GM23338 (cell line): ENCODE measurements around the gene NME9. TPM values are rescaled to one million over a fixed set of nuclear protein-coding genes. Genes with fewer than 3 reads are reported as not detected.

ENCODE experiments used
- ATAC-seq: fragments of 200-7000 bp; cut with Tn5 transposase; 3 replicates; pipeline ENCODE4 v1.9.1; 2020
- DNase-seq: peaks from one replicate; pipeline ENCODE4 v3.0.0-alpha.2; 2015; ENCODE audit warnings: low spot score
- H2AFZ ChIP-seq: fragments of 200-600 bp; sonication (generic); 2 replicates; pipeline ENCODE4 v1.8.0; 2016; ENCODE audit warnings: antibody characterized with exemption, mild to moderate bottlenecking, moderate library complexity
- H3F3A ChIP-seq: fragments of 200-600 bp; sonication (generic); replicated peaks from 2 replicates; pipeline ENCODE4 v1.8.0; 2017; ENCODE audit warnings: antibody characterized with exemption, mixed run types, low read depth
- H3K27ac ChIP-seq: fragments of 200-600 bp; sonication (generic); 2 replicates; pipeline ENCODE4 v1.6.1; 2016; ENCODE audit warnings: low read depth
- H3K27me3 ChIP-seq: fragments of 200-600 bp; sonication (generic); 2 replicates; pipeline ENCODE4 v1.8.0; 2016; ENCODE audit warnings: mild to moderate bottlenecking, mixed run types, moderate library complexity; ENCODE audit not compliant: insufficient read depth
- H3K36me3 ChIP-seq: fragments of 200-600 bp; sonication (generic); 2 replicates; pipeline ENCODE4 v1.8.0; 2016; ENCODE audit warnings: mild to moderate bottlenecking; ENCODE audit not compliant: insufficient read depth
- H3K4me1 ChIP-seq: fragments of 200-600 bp; sonication (generic); 2 replicates; pipeline ENCODE4 v1.8.0; 2016; ENCODE audit warnings: mild to moderate bottlenecking, moderate library complexity; ENCODE audit not compliant: insufficient read depth
- H3K4me2 ChIP-seq: fragments of 200-600 bp; sonication (generic); 2 replicates; pipeline ENCODE4 v1.7.1; 2017; ENCODE audit warnings: mixed run types
- H3K4me3 ChIP-seq: fragments of 200-600 bp; sonication (generic); 2 replicates; pipeline ENCODE4 v1.6.1; 2016; ENCODE audit warnings: mixed run types
- H3K79me2 ChIP-seq: fragments of 200-600 bp; sonication (generic); replicated peaks from 2 replicates; pipeline ENCODE4 v1.8.0; 2017; ENCODE audit warnings: mild to moderate bottlenecking; ENCODE audit not compliant: insufficient read depth
- H3K9me2 ChIP-seq: fragments of 200-600 bp; sonication (generic); 2 replicates; pipeline ENCODE4 v1.8.0; 2017; ENCODE audit not compliant: insufficient read depth
- H4K20me1 ChIP-seq: fragments of 200-600 bp; sonication (generic); replicated peaks from 2 replicates; pipeline ENCODE4 v1.8.0; 2017; ENCODE audit warnings: mild to moderate bottlenecking; ENCODE audit not compliant: insufficient read depth
- H3K27ac Mint-ChIP-seq: 2 replicates; pipeline ENCODE4 v1.8.0; 2020; ENCODE audit warnings: inconsistent platforms, mild to moderate bottlenecking, moderate library complexity, mixed read lengths
- H3K27me3 Mint-ChIP-seq: 3 replicates; pipeline ENCODE4 v1.8.0; 2022; ENCODE audit warnings: low read depth, mild to moderate bottlenecking, moderate library complexity, mixed read lengths, inconsistent platforms; ENCODE audit not compliant: insufficient read depth, poor library complexity
- H3K36me3 Mint-ChIP-seq: 3 replicates; pipeline ENCODE4 v1.8.0; 2021; ENCODE audit warnings: low read depth, mild to moderate bottlenecking, inconsistent platforms, moderate library complexity, mixed read lengths
- H3K4me1 Mint-ChIP-seq: 3 replicates; pipeline ENCODE4 v1.8.0; 2020; ENCODE audit warnings: mild to moderate bottlenecking, inconsistent platforms, mixed read lengths
- H3K4me3 Mint-ChIP-seq: 3 replicates; pipeline ENCODE4 v1.8.0; 2021; ENCODE audit warnings: moderate library complexity, mild to moderate bottlenecking, inconsistent platforms, mixed read lengths
- H3K9me3 Mint-ChIP-seq: 3 replicates; pipeline ENCODE4 v1.8.0; 2020; ENCODE audit warnings: moderate library complexity, mild to moderate bottlenecking, inconsistent platforms, mixed read lengths
- CREB1 ChIP-seq: fragments of 250-450 bp; sonication (Bioruptor Pico); IDR thresholded peaks from 2 replicates; pipeline ENCODE4 v1.5.0; 2020; ENCODE audit warnings: low read depth, mild to moderate bottlenecking, moderate library complexity
- EZH2 ChIP-seq: fragments of 200-600 bp; sonication (generic); IDR thresholded peaks from one replicate; pipeline ENCODE4 v1.8.0; 2017; ENCODE audit warnings: antibody characterized with exemption, mild to moderate bottlenecking, low read depth; ENCODE audit not compliant: unreplicated experiment
- EZH2phosphoT487 ChIP-seq: fragments of 200-600 bp; sonication (generic); IDR thresholded peaks from one replicate; pipeline ENCODE4 v1.8.1; 2018; ENCODE audit warnings: antibody characterized with exemption; ENCODE audit not compliant: unreplicated experiment
- JUNB ChIP-seq: IDR thresholded peaks from one replicate; pipeline ENCODE4 v1.6.1; 2016; ENCODE audit warnings: antibody characterized with exemption; ENCODE audit not compliant: unreplicated experiment
- STAT1 ChIP-seq: IDR thresholded peaks from one replicate; pipeline ENCODE4 v1.6.1; 2016; ENCODE audit warnings: antibody characterized with exemption; ENCODE audit not compliant: unreplicated experiment
- ZNF114 ChIP-seq: fragments of 250-450 bp; sonication (Bioruptor Pico); IDR thresholded peaks from 2 replicates; pipeline ENCODE4 v1.5.0; 2020; ENCODE audit warnings: mild to moderate bottlenecking, moderate library complexity
- ZNF331 ChIP-seq: fragments of 250-450 bp; sonication (Bioruptor Pico); IDR thresholded peaks from 2 replicates; pipeline ENCODE4 v1.5.0; 2020; ENCODE audit warnings: low read depth, mild to moderate bottlenecking, moderate library complexity
- polyA plus RNA-seq: library from polyadenylated mRNA; unstranded; fragments of >200 nt; fragmentation: Nextera tagmentation; extraction: Ambion mirVana; gene quantifications from 2 replicates; pipeline ENCODE4 v1.2.1, GENCODE V29; 2016
- total RNA-seq: library from RNA; depleted of rRNA; stranded (reverse); fragments of >200 nt; shearing (Covaris generic); gene quantifications from 2 replicates; pipeline ENCODE4 v1.2.3, GENCODE V29; 2014
- TF ChIP-seq, protein P1 (sequence below): IDR thresholded peaks from 2 replicates; pipeline ENCODE4 v1.6.1; 2016; ENCODE audit warnings: antibody characterized with exemption
- TF ChIP-seq, protein P2 (sequence below), 2 experiments: fragments of 200-600 bp in 1 of 2; sonication (generic) in 1 of 2; conservative IDR thresholded peaks; 2 replicates each; pipeline versions ENCODE4 v1.5.1 to v1.6.1; 2016 to 2017; ENCODE audit warnings: antibody characterized with exemption in 2 of 2, low read depth in 2 of 2, mild to moderate bottlenecking in 2 of 2, moderate library complexity in 1 of 2
- TF ChIP-seq, protein P3 (sequence below): fragments of 250-450 bp; sonication (Bioruptor Pico); IDR thresholded peaks from 2 replicates; pipeline ENCODE4 v1.5.0; 2020; ENCODE audit warnings: mild to moderate bottlenecking, moderate library complexity

The NME9 gene
- total and polyA plus RNA-seq, 2 experiments from 2014 or later, result 0.14 to 2.0 TPM

DNA sequence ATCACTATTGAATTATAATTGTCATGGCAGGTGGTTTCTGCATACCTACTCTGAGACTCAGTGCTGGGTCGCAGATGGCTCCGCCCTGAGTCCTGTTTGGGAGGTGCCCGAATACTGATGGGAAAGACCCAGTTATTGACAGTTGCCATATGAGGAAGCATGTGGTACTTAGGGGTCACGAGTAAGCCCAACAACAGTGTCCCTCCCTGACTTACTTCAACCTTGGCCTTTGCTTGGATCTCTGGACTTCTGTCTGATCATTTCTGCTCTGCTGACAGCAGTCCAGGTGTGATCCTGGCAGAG lies 35.6 kb upstream of the NME9 start:
- Histone ChIP-seq H3K27ac (no peak overlapping the region), H2AFZ (no peak overlapping the region), H3K4me2 (no peak overlapping the region), H3K27me3 (no peaks in the 10 kb centered on the region), H3K4me1 (peaks cover 4% of the 10 kb centered on the region; the same call in 1 of the 2 replicates), H3K79me2 (no peaks in the 10 kb centered on the region), H3K36me3 (no peaks in the 10 kb centered on the region), H4K20me1 (no peaks in the 10 kb centered on the region), H3F3A (no peaks in the 10 kb centered on the region), H3K4me3 (no peak overlapping the region), H3K9me2 (no peaks in the 10 kb centered on the region)
- Mint-ChIP-seq H3K36me3 (no peaks in the 10 kb centered on the region), H3K9me3 (no peaks in the 10 kb centered on the region), H3K4me3 (no peak overlapping the region), H3K4me1 (no peaks in the 10 kb centered on the region; the same call in none of the 3 replicates), H3K27me3 (peaks cover 6% of the 10 kb centered on the region), H3K27ac (no peak overlapping the region)
- no peak for ATAC-seq
- no peak for DNase-seq
- TF ChIP-seq CREB1 (CRISPR knock-in tag) (no peak), ZNF114 (CRISPR knock-in tag) (no peak), JUNB (no peak), ZNF331 (CRISPR knock-in tag) (no peak), EZH2phosphoT487 (no peak)
- TF ChIP-seq, protein P1, sequence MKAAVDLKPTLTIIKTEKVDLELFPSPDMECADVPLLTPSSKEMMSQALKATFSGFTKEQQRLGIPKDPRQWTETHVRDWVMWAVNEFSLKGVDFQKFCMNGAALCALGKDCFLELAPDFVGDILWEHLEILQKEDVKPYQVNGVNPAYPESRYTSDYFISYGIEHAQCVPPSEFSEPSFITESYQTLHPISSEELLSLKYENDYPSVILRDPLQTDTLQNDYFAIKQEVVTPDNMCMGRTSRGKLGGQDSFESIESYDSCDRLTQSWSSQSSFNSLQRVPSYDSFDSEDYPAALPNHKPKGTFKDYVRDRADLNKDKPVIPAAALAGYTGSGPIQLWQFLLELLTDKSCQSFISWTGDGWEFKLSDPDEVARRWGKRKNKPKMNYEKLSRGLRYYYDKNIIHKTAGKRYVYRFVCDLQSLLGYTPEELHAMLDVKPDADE, result no peak
- TF ChIP-seq, protein P2, sequence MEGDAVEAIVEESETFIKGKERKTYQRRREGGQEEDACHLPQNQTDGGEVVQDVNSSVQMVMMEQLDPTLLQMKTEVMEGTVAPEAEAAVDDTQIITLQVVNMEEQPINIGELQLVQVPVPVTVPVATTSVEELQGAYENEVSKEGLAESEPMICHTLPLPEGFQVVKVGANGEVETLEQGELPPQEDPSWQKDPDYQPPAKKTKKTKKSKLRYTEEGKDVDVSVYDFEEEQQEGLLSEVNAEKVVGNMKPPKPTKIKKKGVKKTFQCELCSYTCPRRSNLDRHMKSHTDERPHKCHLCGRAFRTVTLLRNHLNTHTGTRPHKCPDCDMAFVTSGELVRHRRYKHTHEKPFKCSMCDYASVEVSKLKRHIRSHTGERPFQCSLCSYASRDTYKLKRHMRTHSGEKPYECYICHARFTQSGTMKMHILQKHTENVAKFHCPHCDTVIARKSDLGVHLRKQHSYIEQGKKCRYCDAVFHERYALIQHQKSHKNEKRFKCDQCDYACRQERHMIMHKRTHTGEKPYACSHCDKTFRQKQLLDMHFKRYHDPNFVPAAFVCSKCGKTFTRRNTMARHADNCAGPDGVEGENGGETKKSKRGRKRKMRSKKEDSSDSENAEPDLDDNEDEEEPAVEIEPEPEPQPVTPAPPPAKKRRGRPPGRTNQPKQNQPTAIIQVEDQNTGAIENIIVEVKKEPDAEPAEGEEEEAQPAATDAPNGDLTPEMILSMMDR (conservative IDR thresholded peaks at IDR 0.05; ENCODE audit: low read depth in 2 of 2), result no peak

DNA sequence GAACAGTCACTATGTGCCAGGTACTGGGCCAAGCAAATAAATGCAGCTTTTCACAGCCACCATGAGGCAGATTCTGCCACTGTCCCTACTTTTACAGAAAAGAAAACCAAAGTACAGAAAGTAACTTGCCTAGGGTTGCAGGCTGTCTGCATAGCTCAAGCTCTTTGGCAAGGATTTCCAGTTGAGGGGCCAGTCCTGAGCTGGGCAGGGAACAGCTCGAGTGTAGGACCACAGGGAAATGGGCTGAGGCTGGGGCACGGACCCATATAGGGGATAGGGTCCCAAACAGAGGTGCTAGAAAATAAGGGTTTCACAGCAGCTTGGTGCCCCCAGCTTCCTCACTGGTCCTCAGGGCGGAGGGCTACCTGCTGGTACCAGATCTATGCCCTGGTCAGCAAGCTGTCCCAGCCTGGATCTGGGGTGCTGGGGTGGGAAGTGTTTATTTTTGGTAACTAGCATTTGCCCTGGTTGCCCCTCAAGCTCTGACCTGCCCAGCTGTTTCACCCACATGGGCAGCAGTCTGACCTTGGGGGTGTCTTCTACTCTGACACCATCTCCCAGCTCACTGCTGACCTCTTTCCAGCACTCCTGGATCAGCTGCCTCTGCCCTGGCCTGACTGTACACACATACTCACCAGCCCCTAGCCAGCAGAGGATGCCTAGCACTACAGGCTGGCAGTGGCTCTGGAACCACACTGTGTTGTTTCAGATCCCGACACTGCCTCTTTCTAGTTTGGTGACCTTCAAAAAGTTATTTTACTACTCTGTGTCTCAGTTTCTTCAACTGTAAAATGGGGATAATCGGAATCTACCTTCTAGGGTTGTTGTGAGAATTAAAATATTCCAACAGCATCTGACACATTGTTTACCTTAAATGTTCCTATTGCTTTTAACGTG lies 35.0 kb upstream of the NME9 start:
- ATAC-seq (no peak), DNase-seq (no peak)
- Histone ChIP-seq H3K4me3 (no peak overlapping the region), H3K4me1 (peaks cover 4% of the 10 kb centered on the region; the same call in 1 of the 2 replicates), H3K36me3 (no peaks in the 10 kb centered on the region), H3K27me3 (no peaks in the 10 kb centered on the region), H4K20me1 (no peaks in the 10 kb centered on the region), H3F3A (no peaks in the 10 kb centered on the region), H3K4me2 (no peak overlapping the region), H3K79me2 (no peaks in the 10 kb centered on the region), H3K9me2 (no peaks in the 10 kb centered on the region), H3K27ac (no peak overlapping the region), H2AFZ (no peak overlapping the region)
- no peak overlapping the region for H3K27ac Mint-ChIP-seq
- H3K4me3 Mint-ChIP-seq, result no peak overlapping the region
- no peaks in the 10 kb centered on the region; the same call in none of the 3 replicates for H3K4me1 Mint-ChIP-seq
- no peaks in the 10 kb centered on the region for H3K9me3 Mint-ChIP-seq
- H3K36me3 Mint-ChIP-seq, result no peaks in the 10 kb centered on the region
- peaks cover 6% of the 10 kb centered on the region for H3K27me3 Mint-ChIP-seq
- TF ChIP-seq EZH2 (no peak), EZH2phosphoT487 (no peak), STAT1 (no peak), JUNB (no peak)
- TF ChIP-seq, protein P1, result no peak
- TF ChIP-seq, protein P3, sequence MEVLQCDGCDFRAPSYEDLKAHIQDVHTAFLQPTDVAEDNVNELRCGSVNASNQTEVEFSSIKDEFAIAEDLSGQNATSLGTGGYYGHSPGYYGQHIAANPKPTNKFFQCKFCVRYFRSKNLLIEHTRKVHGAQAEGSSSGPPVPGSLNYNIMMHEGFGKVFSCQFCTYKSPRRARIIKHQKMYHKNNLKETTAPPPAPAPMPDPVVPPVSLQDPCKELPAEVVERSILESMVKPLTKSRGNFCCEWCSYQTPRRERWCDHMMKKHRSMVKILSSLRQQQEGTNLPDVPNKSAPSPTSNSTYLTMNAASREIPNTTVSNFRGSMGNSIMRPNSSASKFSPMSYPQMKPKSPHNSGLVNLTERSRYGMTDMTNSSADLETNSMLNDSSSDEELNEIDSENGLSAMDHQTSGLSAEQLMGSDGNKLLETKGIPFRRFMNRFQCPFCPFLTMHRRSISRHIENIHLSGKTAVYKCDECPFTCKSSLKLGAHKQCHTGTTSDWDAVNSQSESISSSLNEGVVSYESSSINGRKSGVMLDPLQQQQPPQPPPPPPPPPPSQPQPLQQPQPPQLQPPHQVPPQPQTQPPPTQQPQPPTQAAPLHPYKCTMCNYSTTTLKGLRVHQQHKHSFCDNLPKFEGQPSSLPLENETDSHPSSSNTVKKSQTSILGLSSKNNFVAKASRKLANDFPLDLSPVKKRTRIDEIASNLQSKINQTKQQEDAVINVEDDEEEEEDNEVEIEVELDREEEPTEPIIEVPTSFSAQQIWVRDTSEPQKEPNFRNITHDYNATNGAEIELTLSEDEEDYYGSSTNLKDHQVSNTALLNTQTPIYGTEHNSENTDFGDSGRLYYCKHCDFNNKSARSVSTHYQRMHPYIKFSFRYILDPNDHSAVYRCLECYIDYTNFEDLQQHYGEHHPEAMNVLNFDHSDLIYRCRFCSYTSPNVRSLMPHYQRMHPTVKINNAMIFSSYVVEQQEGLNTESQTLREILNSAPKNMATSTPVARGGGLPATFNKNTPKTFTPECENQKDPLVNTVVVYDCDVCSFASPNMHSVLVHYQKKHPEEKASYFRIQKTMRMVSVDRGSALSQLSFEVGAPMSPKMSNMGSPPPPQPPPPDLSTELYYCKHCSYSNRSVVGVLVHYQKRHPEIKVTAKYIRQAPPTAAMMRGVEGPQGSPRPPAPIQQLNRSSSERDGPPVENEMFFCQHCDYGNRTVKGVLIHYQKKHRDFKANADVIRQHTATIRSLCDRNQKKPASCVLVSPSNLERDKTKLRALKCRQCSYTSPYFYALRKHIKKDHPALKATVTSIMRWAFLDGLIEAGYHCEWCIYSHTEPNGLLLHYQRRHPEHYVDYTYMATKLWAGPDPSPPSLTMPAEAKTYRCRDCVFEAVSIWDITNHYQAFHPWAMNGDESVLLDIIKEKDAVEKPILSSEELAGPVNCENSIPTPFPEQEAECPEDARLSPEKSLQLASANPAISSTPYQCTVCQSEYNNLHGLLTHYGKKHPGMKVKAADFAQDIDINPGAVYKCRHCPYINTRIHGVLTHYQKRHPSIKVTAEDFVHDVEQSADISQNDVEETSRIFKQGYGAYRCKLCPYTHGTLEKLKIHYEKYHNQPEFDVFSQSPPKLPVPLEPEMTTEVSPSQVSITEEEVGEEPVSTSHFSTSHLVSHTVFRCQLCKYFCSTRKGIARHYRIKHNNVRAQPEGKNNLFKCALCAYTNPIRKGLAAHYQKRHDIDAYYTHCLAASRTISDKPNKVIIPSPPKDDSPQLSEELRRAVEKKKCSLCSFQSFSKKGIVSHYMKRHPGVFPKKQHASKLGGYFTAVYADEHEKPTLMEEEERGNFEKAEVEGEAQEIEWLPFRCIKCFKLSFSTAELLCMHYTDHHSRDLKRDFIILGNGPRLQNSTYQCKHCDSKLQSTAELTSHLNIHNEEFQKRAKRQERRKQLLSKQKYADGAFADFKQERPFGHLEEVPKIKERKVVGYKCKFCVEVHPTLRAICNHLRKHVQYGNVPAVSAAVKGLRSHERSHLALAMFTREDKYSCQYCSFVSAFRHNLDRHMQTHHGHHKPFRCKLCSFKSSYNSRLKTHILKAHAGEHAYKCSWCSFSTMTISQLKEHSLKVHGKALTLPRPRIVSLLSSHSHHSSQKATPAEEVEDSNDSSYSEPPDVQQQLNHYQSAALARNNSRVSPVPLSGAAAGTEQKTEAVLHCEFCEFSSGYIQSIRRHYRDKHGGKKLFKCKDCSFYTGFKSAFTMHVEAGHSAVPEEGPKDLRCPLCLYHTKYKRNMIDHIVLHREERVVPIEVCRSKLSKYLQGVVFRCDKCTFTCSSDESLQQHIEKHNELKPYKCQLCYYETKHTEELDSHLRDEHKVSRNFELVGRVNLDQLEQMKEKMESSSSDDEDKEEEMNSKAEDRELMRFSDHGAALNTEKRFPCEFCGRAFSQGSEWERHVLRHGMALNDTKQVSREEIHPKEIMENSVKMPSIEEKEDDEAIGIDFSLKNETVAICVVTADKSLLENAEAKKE, result no peak
